Measurements from ENCODE around the gene GPX2. TPM values are rescaled to one million over a fixed set of nuclear protein-coding genes. Genes with fewer than 3 reads are reported as not detected.

Gene GPX2
- total RNA-seq, 3 donors from 2014 or later = 171 to 590 (median 288) TPM

DNA sequence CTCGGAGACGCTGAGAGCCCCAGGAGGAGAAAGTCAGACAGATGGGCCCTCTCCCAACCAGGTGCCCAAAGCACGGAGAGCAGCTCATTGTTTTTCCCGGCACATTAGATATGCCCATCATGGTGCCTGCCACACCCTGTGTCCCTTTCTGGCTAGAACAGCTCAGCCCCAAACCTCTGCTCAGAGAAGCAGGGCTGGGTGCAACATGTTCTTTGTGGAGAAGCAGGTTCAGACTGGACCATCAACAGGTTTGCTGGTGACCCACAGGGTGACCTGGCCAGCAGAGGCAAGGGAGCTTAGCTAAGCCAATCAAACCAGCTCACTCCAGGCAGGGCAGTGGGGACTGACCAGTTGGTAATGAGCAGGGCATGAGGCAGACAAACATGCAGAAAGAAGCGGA is 16.2 kb upstream of the GPX2 start:
- no peak overlapping the region for H3K4me3 ChIP-seq
- no peaks in the 10 kb centered on the region for H3K9me3 ChIP-seq
- DNase-seq (no peak), ATAC-seq (no peak)
- no peaks in the 10 kb centered on the region for H3K36me3 ChIP-seq (ENCODE audit: low read depth)
- TF ChIP-seq, protein P1, sequence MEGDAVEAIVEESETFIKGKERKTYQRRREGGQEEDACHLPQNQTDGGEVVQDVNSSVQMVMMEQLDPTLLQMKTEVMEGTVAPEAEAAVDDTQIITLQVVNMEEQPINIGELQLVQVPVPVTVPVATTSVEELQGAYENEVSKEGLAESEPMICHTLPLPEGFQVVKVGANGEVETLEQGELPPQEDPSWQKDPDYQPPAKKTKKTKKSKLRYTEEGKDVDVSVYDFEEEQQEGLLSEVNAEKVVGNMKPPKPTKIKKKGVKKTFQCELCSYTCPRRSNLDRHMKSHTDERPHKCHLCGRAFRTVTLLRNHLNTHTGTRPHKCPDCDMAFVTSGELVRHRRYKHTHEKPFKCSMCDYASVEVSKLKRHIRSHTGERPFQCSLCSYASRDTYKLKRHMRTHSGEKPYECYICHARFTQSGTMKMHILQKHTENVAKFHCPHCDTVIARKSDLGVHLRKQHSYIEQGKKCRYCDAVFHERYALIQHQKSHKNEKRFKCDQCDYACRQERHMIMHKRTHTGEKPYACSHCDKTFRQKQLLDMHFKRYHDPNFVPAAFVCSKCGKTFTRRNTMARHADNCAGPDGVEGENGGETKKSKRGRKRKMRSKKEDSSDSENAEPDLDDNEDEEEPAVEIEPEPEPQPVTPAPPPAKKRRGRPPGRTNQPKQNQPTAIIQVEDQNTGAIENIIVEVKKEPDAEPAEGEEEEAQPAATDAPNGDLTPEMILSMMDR (IDR thresholded peaks at IDR 0.05) = no peak
- no peaks in the 10 kb centered on the region for H3K4me1 ChIP-seq (ENCODE audit: low read depth)
- intact Hi-C loops (cut with DNase I, micrococcal nuclease) = no loop called here

- H3K36me3 ChIP-seq (ENCODE audit: low read depth) = no peaks in the 10 kb centered on the region
- TF ChIP-seq, protein P1 (IDR thresholded peaks at IDR 0.05) = no peak
- H3K9me3 ChIP-seq = no peaks in the 10 kb centered on the region
- intact Hi-C loops (cut with DNase I, micrococcal nuclease) = no loop called here
- no peak for ATAC-seq
- no peak for DNase-seq
- no peak overlapping the region for H3K4me3 ChIP-seq
- no peaks in the 10 kb centered on the region for H3K4me1 ChIP-seq (ENCODE audit: low read depth)
These were observed 15.7 kb upstream of the GPX2 start for GRCh38 chr14:64958201-64958600.

DNA sequence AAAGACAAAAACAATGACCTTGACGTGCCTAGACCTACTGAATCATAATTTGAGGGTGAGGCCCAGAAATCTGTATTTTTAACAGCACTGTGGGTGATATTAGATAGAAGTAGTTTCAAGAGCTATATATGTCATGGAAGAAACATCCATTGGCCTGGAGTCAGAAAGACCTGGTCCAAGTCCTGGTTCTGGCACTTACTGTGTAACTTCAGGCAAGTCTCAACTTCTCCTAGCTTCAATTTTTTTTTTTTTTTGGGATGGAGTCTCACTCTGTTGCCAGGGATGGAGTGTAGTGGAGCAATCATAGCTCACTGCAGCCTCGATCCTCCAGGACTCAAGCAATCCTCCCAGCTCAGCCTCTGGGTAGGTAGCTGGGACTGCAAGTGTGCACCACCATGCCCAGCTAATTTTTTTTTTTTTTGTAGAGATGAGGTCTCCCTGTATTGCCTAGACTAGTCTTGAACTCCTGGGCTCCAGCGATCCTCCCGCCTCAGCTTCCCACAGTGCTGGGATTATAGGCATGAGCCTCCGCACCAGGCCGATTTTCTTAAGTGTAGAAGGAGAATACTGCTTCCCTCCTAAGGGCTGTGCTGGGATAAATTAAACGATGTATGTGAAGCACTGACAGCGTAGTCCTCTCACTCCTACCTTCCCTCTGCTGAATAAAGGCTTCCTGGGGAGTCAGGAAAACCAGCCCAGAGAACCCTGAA is 14.3 kb upstream of the GPX2 start:
- intact Hi-C loops (cut with DNase I, micrococcal nuclease) = no loop called here
- Histone ChIP-seq H3K36me3 (ENCODE audit: low read depth) (no peaks in the 10 kb centered on the region), H3K4me1 (ENCODE audit: low read depth) (no peaks in the 10 kb centered on the region), H3K4me3 (no peak overlapping the region), H3K9me3 (no peaks in the 10 kb centered on the region)
- DNase-seq = no peak
- TF ChIP-seq, protein P1 (IDR thresholded peaks at IDR 0.05) = no peak
- ATAC-seq = no peak

DNA sequence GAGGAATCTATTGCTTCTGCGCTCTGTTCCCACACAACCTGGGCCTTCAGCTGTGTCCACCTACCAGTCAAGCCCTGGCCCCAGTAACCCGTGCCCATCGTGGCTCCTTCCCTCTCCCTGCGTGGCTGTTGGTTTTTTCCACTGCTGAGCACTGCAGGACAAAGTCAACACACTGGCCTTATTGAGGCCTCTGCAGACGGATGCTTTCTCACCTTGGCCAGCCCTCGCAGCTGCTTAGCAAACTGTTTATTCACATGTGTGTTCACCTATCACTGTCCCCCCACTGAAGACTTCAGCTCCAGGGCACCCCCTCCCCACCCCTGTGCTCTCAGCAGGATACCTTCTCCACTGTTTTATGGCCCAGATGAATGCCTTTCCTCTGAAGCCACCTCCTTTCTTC is 12.8 kb upstream of the GPX2 start:
- intact Hi-C loops (cut with DNase I, micrococcal nuclease) = no loop called here
- no peaks in the 10 kb centered on the region for H3K9me3 ChIP-seq
- no peaks in the 10 kb centered on the region for H3K36me3 ChIP-seq (ENCODE audit: low read depth)
- H3K4me3 ChIP-seq = no peak overlapping the region
- ATAC-seq (no peak), DNase-seq (no peak)
- no peaks in the 10 kb centered on the region for H3K4me1 ChIP-seq (ENCODE audit: low read depth)
- TF ChIP-seq, protein P1 (IDR thresholded peaks at IDR 0.05) = no peak

- intact Hi-C loops (cut with DNase I, micrococcal nuclease) = no loop called here
- Histone ChIP-seq H3K9me3 (no peaks in the 10 kb centered on the region), H3K4me3 (no peak overlapping the region), H3K36me3 (ENCODE audit: low read depth) (no peaks in the 10 kb centered on the region), H3K4me1 (ENCODE audit: low read depth) (no peaks in the 10 kb centered on the region)
- DNase-seq (no peak), ATAC-seq (no peak)
- TF ChIP-seq, protein P1 (IDR thresholded peaks at IDR 0.05) = no peak
These were observed 12.1 kb upstream of the GPX2 start for GRCh38 chr14:64954491-64955240.
